Esophagus muscularis mucosa (tissue), 4 donors: ENCODE data around the gene ATG14. TPM values are rescaled to one million over a fixed set of nuclear protein-coding genes. Genes with fewer than 3 reads are reported as not detected.

Source experiments
- DNase-seq: peaks from one replicate; pipeline ENCODE4 v3.0.0-alpha.2; 2017; ENCODE audit errors: extremely low spot score
- H3K27ac ChIP-seq, 4 donors: fragments of 200-600 bp; sonication (generic); replicated peaks in 1 of 4; 1 replicate in 3 of 4; 2 replicates in 1 of 4; pipeline ENCODE4 v1.5.1; 2016 to 2019; ENCODE audit warnings: mild to moderate bottlenecking in 1 of 4
- H3K27me3 ChIP-seq, 4 donors: fragments of 200-600 bp; sonication (generic); one replicate each; pipeline versions ENCODE4 v1.5.1 to v1.6.0; 2016 to 2019
- H3K36me3 ChIP-seq, 4 donors: fragments of 200-600 bp; sonication (generic); one replicate each; pipeline ENCODE4 v1.5.1; 2016 to 2019
- H3K4me1 ChIP-seq, 4 donors: fragments of 200-600 bp; sonication (generic); one replicate each; pipeline ENCODE4 v1.5.1; 2016 to 2019
- H3K4me3 ChIP-seq, 4 donors: fragments of 200-600 bp; sonication (generic); 1 replicate in 2 of 4; 2 replicates in 2 of 4; pipeline ENCODE4 v1.5.1; 2016 to 2019; ENCODE audit warnings: mild to moderate bottlenecking in 4 of 4, moderate library complexity in 1 of 4
- H3K9me3 ChIP-seq, 4 donors: fragments of 200-600 bp; sonication (generic); 1 replicate in 3 of 4; 2 replicates in 1 of 4; pipeline ENCODE4 v1.5.1; 2016 to 2019
- CTCF ChIP-seq, 3 experiments: fragments of 200-600 bp in 2 of 3; fragments of 450-650 bp in 1 of 3; sonication (generic) in 2 of 3; IDR thresholded peaks; one replicate each; pipeline ENCODE4 v1.5.1; 2017 to 2019; ENCODE audit warnings: antibody characterized with exemption in 3 of 3, mild to moderate bottlenecking in 2 of 3, moderate library complexity in 1 of 3
- EP300 ChIP-seq: sonication (generic); formaldehyde crosslinking; IDR thresholded peaks from one replicate; pipeline ENCODE4 v1.6.1; 2017; ENCODE audit warnings: antibody characterized with exemption
- POLR2A ChIP-seq: fragments of 450-650 bp; IDR thresholded peaks from one replicate; pipeline ENCODE4 v1.6.1; 2017; ENCODE audit warnings: antibody characterized with exemption, moderate library complexity, mild to moderate bottlenecking, low read depth
- POLR2AphosphoS5 ChIP-seq, 2 donors: sonication (generic); formaldehyde crosslinking; IDR thresholded peaks; one replicate each; pipeline ENCODE4 v1.6.1; 2017; ENCODE audit warnings: antibody characterized with exemption in 2 of 2
- WGBS: methylation state at CpG from one replicate; pipeline ENCODE4 v1.1.5; 2018; 5-methylcytosine and 5-hydroxymethylcytosine counted together
- intact Hi-C: fragments of 100-400 bp; cut with DNase I; formaldehyde crosslinking; loops from one replicate; pipeline ENCODE4 v1.15.1; 2023
- total RNA-seq, 4 donors: library from RNA; depleted of rRNA; stranded (reverse); fragments of >200 nt; gene quantifications; one replicate each; pipeline versions ENCODE4 v1.1.0 to v1.2.1, GENCODE V29; 2016

Gene ATG14
- total RNA-seq, 4 donors from 2014 or later, result 13.2 to 19.5 (median 15.4) TPM

GRCh38 chr14:55454264-55455002 lies 42.8 kb upstream of the ATG14 start:
- H3K27ac ChIP-seq, result peak overlapping the region in 1 of 4 donors; percentile 50
- H3K27me3 ChIP-seq, result no peaks in the 10 kb centered on the region
- intact Hi-C loops, result no loop called here
- no peak overlapping the region for H3K4me3 ChIP-seq
- peaks cover 11 to 19% (median 17%) of the 10 kb centered on the region in 4 donors for H3K4me1 ChIP-seq
- peak; percentile 91 for DNase-seq
- no peaks in the 10 kb centered on the region for H3K9me3 ChIP-seq
- WGBS, result 28% methylated on average over 13 of the region's 13 CpGs
- TF ChIP-seq EP300 (no peak), POLR2A (no peak), CTCF (IDR thresholded peaks at IDR 0.05) (no peak), POLR2AphosphoS5 (IDR thresholded peaks at IDR 0.05) (no peak)
- H3K36me3 ChIP-seq, result no peaks in the 10 kb centered on the region

GRCh38 chr14:55451950-55452349 lies 40.3 kb upstream of the ATG14 start:
- intact Hi-C loops, result no loop called here
- no peaks in the 10 kb centered on the region for H3K27me3 ChIP-seq
- H3K27ac ChIP-seq, result no peak overlapping the region
- H3K4me1 ChIP-seq, result peaks cover 19 to 29% (median 24%) of the 10 kb centered on the region in 4 donors
- no peaks in the 10 kb centered on the region for H3K36me3 ChIP-seq
- no peak overlapping the region for H3K4me3 ChIP-seq
- TF ChIP-seq POLR2A, result no peak
- TF ChIP-seq POLR2AphosphoS5 (IDR thresholded peaks at IDR 0.05), result no peak
- TF ChIP-seq CTCF (IDR thresholded peaks at IDR 0.05), result no peak
- no peak for TF ChIP-seq EP300
- H3K9me3 ChIP-seq, result no peaks in the 10 kb centered on the region
- peak; percentile 70 for DNase-seq
- 71% methylated on average over 2 of the region's 2 CpGs for WGBS

GRCh38 chr14:55451398-55451797 lies 39.8 kb upstream of the ATG14 start:
- H3K9me3 ChIP-seq, result no peaks in the 10 kb centered on the region
- H3K4me3 ChIP-seq, result no peak overlapping the region
- no peaks in the 10 kb centered on the region for H3K36me3 ChIP-seq
- TF ChIP-seq CTCF (IDR thresholded peaks at IDR 0.05), result no peak
- TF ChIP-seq POLR2AphosphoS5 (IDR thresholded peaks at IDR 0.05), result peak in 1 of 2 donors; percentile 39
- no peak overlapping the region for H3K27ac ChIP-seq
- intact Hi-C loops, result no loop called here
- DNase-seq, result peak; percentile 42
- no peaks in the 10 kb centered on the region for H3K27me3 ChIP-seq
- peaks cover 19 to 34% (median 25%) of the 10 kb centered on the region in 4 donors for H3K4me1 ChIP-seq
- 54% methylated on average over 4 of the region's 4 CpGs for WGBS

- intact Hi-C loops, result no loop called here
- Histone ChIP-seq H3K27me3 (no peaks in the 10 kb centered on the region), H3K27ac (no peak overlapping the region), H3K9me3 (no peaks in the 10 kb centered on the region), H3K4me3 (no peak overlapping the region), H3K4me1 (peaks cover 23 to 36% (median 27%) of the 10 kb centered on the region in 4 donors), H3K36me3 (no peaks in the 10 kb centered on the region)
- TF ChIP-seq EP300, result no peak
- TF ChIP-seq POLR2AphosphoS5 (IDR thresholded peaks at IDR 0.05), result no peak
- TF ChIP-seq POLR2A, result no peak
- no peak for TF ChIP-seq CTCF (IDR thresholded peaks at IDR 0.05)
- no peak for DNase-seq
These were observed 39.4 kb upstream of the ATG14 start for GRCh38 chr14:55450987-55451386.

GRCh38 chr14:55450539-55450938 lies 38.9 kb upstream of the ATG14 start:
- Histone ChIP-seq H3K27me3 (no peaks in the 10 kb centered on the region), H3K36me3 (no peaks in the 10 kb centered on the region), H3K4me3 (no peak overlapping the region), H3K27ac (no peak overlapping the region), H3K9me3 (no peaks in the 10 kb centered on the region), H3K4me1 (peaks cover 23 to 36% (median 27%) of the 10 kb centered on the region in 4 donors)
- no peak for DNase-seq
- 84% methylated on average over 3 of the region's 3 CpGs for WGBS
- intact Hi-C loops, result no loop called here
- TF ChIP-seq CTCF (IDR thresholded peaks at IDR 0.05), result no peak
- TF ChIP-seq POLR2A, result no peak
- no peak for TF ChIP-seq POLR2AphosphoS5 (IDR thresholded peaks at IDR 0.05)
- no peak for TF ChIP-seq EP300
